NCI-H748 (cell line): ENCODE measurements around the gene SLC25A43.

Source experiments
- DNase-seq: peaks from one replicate; lab custom pipeline; 2025; ENCODE audit not compliant: unreplicated experiment; lab: John Stamatoyannopoulos, UW

SLC25A43 gene

DNA sequence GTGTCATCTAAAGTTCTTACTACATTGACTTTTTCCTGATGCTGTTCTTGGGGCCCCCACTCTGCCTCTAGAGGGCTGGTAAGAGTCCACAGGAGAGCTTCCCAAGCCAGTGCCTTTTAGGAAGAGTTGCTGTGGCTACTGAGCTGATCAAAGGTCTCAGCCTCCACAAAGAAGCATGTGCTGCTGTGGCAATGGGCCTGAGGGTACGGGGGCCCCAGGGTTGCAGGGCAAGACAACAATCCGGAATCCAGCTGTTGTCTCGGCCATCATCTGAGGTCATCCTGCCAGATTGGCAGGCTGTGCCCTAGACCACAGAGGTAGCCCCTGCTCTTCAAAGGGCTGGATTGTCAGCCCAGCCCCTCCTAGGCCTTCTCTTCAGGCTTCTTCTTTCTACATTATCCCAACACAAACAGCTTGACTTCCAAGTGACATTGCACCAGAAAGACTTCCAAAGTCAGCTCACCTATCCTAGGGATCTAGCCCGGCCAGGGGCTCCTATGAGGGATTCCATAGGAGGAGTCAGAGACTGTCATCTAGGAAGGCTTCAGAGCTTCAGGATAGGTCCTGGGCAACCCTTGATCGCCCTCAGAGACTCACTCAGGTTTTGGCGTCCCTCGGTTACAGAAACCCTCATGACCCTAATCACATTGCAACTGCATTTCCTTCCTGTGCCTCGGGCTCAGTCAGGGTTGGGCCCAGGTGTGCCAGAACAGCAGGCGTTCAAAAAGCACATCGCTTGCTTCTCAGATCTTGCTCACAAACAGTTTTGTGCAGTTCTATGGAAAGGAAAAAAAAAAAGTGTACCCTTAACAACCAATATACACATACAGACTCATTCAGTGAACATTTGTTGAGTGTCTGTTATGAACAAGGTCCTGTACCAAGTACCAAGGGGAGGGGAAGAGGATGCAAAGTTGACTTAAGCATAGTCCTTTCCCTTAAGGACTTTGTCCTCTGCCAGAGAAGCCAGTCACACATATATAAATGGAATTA, 96.9 kb downstream of the SLC25A43 start:
- DNase-seq = no peak

DNA sequence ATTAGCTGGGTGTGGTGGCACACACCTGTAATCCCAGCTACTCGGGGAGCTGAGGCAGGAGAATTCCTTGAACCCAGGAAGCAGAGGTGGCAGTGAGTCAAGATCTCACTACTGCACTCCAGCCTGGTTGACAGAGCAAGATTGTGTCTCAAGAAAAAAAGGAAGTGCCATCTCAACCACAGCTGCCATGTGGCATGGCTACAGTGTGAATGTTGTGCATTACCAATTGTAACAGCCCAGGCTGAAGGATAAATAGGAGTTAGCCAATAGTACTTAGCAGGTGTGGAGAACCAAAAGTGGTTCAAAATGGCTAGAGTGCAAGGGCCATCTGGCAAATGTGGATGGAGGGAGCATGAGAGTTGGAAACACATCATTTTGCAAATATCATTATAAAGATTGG, 98.0 kb downstream of the SLC25A43 start:
- no peak for DNase-seq

DNA sequence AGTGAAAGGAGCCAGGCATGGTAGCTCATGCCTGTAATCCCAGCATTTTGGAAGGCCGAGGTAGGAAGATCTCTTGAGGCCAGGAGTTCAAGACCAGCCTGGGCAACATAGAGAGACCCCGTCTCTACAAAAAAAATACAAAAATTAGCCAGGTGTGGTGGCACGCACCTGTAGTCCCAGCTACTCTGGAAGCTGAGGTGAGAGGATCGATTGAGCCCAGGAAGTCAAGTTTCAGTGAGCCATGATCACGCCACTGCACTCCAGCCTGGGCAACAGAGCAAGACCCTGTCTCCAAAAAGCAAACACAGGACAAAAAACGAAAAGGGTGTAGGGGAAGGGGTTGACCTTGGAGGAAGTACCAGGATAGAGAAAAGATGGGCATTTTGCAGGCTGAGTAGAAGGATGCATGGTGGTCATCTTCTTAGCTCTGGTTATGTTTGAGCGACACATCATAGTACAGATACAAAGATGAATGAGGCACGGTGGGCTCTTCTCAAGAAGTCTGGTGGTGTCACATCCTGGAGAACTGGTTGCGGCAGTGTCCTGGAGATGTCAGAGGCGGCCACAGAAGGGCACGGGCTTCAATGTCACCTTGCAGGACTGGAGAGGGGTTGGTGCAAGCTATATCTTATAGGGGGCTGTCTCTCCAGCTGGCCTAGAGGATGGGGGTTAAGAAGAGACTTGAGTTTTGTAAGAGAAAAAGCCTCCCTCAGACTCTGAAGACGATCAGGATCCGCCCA, 101.1 kb downstream of the SLC25A43 start:
- DNase-seq = no peak

DNA sequence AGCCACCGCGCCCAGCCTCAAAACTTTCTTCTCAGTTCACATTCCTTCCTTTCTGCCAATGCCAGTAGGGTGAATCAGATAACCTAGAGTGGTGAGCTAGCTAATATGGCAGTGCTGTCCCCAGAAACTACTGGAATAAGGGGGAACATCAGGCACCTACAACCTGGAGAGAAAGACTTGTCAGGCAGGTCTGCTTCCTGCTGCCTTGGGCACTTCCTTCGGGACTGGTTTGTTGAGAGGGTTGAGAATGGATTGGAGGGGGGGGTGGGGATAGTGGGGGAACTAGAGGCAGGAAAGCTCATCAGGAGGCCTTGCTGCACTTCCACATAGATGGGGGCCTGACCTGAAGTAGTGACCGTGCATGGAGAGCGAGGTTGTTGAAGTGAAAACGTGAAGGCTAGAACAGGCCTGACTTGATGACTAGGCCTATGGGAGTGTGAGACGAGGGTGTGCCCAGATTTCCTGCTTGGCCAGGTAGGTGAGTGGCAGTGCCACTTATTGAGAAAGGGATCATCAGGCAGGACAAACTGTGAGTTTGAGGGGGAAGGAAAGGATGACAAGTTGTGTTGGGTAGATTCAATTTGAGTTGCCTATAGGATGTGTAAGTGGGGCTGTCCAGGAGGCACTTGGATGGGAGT, 102.5 kb downstream of the SLC25A43 start:
- DNase-seq = no peak

DNA sequence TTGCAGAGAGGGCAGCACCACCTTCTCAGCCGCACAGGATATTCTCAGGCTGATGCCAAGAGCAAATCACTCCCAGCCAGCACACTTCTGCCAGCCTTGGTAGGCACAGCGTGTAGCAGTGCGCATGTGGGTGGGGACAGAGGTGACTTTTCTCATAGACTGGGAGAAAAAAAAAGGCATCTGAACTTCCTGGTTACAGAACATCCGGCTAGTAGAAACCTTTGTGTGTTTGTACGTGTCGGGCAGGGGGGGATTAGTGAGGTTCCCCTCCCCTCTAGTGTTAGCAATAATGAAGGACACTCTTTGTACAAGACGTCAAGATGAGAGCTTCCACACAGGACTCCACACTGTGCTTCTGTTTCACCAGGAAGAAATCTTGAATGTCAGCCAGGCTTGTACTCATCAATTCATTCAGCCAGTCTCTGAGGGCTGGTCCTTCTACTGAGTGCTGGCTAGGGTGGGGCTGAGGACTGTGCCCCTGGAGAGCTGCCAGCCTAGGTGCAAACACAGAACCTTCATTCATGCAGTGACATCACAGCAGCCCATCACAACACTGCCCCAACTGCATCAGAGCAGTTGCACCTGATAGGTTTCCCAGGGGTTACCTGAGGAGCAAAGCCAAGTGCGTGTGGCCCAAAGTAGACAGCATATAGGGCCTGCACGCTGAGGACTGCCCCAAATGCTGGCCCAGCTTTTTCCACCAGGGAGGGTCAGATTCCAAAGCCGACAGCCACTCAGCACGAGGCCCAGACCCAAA, 103.8 kb downstream of the SLC25A43 start:
- DNase-seq = peak; percentile 89

DNA sequence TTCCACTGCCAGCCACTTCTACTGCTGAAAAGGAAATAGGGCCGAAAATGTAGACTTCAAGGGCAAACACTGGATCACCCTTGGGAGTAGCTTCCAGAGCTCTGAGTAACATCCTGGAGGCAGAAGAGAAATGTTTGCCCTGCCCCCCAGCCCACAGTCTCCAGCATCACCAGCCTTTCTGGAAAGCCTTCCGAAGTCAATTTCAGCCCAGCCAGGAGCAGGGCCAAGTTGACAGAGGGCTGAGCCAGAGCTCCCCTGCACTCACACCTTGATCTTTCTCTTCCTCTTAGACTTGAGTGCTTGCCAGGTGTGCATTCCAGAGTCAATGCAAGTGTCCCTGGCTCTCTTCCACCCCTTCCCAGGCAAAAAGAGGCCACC, 104.3 kb downstream of the SLC25A43 start:
- no peak for DNase-seq
